ENCODE measurements around the gene TSPAN12.
"Not testable (repeated sequence)": the region's sequence is repeated elsewhere in the genome, so short reads cannot be mapped to it uniquely, and the experiment has no call there.

The TSPAN12 gene

DNA sequence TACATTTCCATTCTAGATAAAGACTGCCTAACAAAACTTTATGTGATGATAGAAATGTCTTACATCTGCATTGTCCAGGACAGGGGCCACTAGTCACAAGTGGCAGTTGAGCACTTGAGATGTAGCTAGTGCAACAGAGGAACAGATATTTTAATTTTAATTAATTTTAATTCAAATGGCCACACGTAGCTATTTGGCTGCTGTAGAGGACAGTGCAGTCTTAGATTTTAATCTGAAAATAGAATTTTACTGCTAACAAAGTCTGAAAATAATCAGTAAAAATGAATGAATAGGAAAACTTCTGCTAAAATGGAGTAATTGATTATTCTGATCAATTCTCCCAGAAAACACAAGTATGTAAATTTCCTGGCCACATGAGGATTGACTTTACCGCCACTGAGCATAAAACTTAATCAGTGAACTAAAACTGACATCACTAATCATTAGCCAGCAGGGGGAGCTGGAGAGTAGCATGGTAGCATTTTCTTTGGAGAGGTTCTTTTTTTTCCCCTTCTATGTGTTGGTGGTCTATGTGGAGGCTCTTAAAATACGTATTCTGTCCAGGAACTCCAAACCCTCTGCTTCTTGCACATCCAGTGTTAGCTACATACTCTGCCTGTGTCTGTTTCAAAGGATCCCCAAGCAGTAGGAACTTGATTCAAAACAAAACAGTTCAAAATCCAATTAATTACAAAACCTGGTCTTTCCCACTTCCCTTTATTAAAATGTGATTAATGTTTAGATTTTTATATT is 52.1 kb downstream of the TSPAN12 start:
- peak; percentile 41 for DNase-seq

DNA sequence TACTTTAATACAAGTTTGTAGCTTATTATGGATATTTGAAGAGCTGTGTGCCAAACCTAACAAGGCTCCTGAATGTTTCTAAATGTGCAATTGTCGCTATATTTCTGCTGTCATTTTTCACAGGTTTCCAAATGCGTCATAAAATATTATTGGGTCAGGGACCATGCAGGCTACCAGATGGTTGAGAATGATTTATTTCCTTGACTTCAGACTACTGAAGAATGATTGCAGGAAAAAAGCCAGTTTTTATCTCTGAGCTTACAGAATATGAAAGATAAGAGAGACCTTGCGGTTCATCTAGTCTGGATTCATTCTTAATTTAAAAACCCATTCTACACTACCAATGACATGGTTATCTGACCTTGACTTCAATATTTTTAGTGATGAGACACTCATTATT is 55.2 kb downstream of the TSPAN12 start:
- DNase-seq, result no peak

DNA sequence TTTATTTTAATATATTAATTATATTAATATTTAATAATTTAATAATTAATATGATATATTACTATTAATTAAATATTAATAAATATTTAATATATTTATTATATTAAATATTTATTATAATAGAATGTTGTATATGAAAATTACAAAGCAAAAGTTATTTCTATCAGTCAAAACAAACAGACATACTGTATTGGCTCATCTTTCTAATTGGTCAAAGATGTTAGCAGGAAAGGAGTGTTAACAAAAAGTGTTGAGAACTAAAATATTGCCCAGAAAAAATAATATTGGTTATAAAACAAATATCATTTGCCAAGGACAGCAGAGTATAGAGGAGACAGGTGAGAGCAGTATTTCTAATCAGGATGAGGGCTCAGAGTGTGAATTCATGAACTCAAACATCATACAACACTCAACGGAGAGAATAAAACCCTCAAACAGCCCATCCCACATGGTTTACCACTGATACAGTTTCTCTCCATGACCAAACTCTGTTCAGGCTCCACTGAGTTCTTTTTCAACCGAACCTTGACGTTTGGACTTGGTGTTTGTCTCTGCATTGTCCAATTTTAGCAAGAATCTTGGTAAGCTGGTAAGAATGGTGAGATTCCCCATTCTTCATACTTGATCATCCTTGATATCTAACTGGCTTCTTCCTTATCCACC is 58.0 kb downstream of the TSPAN12 start:
- no peak for DNase-seq

DNA sequence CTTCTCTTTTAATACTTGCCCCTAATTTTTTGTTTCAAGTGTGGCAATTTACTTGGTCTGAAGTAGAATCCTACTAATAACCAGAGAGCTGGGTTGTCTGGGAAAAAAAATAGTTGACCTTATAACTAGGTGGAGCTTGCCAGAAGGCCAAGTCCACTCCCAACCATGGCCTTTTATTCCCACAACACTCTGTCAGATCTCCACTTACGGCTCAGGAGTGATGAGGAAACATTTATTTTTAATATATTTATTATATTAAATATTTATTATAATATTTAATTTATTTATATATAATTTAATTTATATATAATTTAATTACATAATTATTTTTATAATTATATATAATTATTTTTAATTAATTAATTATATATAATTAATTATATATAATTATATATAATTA is 58.8 kb downstream of the TSPAN12 start:
- no peak for DNase-seq

DNA sequence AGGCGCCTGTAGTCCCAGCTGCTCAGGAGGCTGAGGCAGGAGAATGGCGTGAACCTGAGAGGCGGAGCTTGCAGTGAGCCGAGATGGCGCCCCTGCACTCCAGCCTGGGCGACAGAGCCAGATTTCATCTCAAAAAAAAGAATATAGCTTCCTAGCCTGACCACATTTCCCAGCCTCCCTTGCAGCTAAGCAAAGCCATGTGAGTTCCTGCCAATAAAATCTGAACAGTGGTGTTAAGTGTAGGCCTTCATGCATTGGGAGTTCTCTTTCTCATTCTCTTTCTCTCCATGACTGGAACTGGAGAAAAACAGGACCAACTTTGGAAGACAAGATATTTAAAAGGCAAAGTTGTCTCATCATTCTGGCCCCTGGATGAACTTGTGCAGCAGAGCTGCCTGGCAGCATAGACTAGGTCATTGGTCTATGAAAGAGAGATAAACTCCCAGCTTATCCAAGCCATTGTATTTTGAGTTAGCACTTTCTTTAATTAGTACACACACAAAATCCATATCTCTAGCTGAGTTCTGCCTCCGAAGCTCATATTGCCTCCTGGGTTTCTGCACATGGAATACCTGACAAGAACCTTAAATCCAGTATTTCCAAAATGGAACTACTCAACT is 60.8 kb downstream of the TSPAN12 start:
- no peak for DNase-seq

DNA sequence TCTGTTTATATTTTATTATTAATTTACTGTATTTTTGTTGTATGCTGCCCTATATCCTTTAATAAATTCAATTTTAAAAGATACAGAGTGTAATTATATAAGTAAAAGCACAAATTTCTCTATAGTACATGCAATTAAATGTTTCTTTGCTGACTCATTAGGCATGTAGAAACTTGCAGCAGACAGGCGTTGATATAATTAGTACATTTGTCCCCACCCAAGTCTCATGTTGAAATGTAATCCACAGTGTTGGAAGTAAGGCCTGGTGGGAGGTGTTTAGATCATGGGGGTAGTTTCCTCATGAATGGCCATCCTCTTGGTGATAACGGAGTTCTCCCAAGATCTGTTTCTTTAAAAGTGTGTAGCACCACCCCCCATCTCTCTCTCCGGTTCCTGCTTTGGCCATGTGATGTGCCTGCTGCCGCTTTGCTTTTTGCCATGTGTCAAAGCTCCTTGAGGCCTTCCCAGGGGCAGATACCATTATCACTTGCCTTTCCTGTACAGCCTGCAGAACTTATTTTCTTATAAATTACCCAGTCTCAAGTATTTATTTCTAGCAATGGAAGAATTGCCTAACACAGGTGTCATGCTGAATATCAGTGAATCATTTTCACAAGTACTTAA is 63.7 kb downstream of the TSPAN12 start:
- no peak for DNase-seq

DNA sequence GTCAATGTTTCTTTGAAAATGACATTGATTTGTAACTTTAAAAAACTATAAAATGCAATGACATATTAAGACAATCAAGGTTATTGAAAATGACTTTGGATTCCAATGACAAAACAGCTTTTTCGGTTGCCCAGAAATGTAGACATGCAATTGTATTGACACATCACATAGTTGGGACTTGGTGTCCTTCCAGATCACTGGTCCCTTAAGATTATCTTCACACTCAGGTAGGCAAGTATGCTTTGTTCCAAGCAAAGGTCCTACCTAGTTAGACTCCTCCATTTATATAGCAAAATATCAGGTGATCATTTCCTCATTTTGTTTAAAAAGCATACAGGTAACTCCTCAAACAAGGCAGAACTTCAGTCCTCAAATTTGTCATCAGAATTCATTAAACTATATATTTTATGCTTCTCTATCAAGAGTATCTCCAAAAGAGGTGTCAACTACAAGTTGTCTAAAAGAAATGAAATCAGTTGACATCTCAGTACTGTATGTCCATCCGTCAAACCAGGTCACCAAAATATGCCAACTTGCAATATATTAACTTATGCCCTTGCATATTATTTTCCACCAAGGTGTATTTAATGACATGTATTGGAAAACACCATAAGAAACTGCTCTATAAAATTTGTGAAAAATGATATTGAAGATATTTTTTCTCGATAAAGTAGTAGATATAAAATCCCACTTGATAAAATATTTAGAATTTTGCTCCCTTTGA is 64.6 kb downstream of the TSPAN12 start:
- DNase-seq, result no peak

- DNase-seq, result no peak
Measured at GRCh38 chr7:120792861-120793130, 65.1 kb downstream of the TSPAN12 start.

GRCh38 chr7:120792091-120792860 is 65.7 kb downstream of the TSPAN12 start:
- peak; percentile 49 for DNase-seq

GRCh38 chr7:120785095-120785494 is 72.8 kb downstream of the TSPAN12 start:
- no peak for DNase-seq

- DNase-seq, result no peak
Measured at GRCh38 chr7:120783721-120784120, 74.2 kb downstream of the TSPAN12 start.

DNA sequence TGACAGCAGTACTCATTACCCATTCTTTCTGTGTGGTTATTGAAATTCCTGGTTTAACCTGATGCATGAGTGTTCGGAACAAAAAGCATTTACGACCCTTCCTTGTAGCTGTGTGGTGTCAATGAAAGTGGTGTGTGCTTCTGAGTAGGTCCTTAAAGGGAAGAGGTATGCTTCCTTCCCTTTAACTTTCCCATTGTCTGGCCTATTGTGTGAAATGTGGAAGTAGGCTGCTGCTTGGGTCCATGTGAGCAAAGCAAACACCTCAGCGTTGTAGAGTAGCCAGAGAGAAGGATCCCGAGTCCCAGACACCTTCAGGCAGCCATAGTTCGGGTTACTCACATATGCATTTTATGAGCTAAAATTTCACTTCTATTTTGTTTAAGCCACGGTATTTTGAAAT is 74.7 kb downstream of the TSPAN12 start:
- no peak for DNase-seq

- not testable (repeated sequence) for DNase-seq
Measured at GRCh38 chr7:120781924-120782323, 76.0 kb downstream of the TSPAN12 start.

DNA sequence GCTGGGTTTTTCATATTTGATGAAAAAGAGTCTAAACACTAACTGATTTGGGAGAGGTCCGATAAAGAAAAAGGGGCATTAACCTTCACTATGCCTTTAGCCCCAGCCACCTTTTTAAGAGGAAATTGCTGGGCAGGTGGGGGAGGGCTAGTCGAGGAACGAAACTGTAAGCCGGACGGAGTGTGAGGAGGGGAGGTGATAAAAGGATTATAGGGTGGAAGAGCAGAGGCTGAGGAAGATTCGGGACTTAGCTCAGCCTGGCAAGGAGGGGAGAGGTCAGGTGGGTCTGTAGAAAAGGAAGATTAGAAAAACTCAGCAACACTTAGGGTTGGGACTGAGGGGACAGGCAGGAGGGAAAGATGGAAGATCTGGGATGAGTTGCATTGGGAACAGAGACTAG is 77.0 kb downstream of the TSPAN12 start:
- no peak for DNase-seq

DNA sequence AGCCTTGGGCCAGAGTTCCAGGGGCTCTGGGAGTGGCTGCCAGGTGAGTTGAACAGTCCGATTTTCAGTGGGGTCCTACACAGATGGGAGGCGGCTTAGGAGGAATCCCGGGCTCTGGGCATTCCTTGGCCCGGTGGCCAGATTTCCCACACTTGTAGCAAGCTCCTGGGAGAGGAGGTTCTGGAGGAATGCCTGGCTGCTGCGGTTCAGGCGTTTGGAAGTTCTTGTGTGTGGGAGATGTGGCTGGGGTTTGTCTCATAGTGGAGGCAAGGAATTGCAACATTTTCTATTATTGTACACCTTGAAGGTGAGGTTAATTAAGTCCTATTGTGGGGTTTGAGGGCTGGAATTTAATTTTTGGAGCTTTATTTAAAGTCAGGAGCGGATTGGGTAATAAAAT is 77.5 kb downstream of the TSPAN12 start:
- not testable (repeated sequence) for DNase-seq

DNA sequence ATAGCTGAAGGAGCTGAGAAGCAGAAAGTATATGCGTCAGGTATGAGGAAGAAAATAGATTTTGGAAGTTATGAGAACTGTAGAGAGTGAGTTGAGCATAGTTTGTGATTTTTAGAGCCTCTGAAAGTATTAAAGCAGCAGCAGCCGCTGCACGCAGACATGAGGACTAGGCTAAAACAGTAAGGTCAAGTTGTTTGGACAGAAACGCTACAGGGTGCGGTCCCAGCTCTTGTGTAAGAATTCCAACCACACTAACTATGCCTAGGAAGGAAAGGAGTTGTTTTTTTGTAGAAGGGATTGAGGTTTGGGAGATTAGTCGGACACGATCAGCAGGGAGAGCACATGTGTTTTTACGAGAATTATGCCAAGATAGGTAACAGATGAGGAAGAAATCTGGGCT is 78.9 kb downstream of the TSPAN12 start:
- not testable (repeated sequence) for DNase-seq

- DNase-seq, result no peak
Measured at GRCh38 chr7:120775755-120776154, 82.2 kb downstream of the TSPAN12 start.

- no peak for DNase-seq
Measured at GRCh38 chr7:120774481-120774880, 83.5 kb downstream of the TSPAN12 start.

DNA sequence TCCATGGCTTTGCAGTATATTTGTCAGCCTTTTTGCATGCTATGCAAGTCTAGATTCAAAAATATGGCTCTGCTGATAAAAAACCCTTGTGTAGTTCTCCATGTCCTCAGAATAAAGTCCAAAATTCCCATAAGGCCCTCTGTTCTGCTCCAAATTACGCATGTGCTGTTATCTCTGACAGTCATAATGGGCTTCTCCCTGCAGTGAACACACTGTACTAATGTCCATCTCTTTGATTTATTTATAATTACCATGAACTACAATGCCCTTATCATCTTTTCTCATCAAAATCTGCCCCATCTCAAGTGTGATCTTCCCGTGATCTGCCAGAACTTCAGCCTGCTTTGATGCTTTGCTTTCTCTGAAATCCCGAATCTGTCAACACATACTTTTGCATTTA is 87.7 kb downstream of the TSPAN12 start:
- DNase-seq, result no peak

- no peak for DNase-seq
Measured at GRCh38 chr7:120760851-120761250, 97.1 kb downstream of the TSPAN12 start.

- no peak for DNase-seq
Measured at GRCh38 chr7:120760050-120760449, 97.9 kb downstream of the TSPAN12 start.

GRCh38 chr7:120743128-120743527 is 114.8 kb downstream of the TSPAN12 start:
- DNase-seq, result no peak

Measured in T-helper 9 cell (primary cell).